ENCODE measurements around the gene ASTN1.

- TF ChIP-seq CTCF (conservative IDR thresholded peaks at IDR 0.05; ENCODE audit: low read length): no peak
- TF ChIP-seq EZH2phosphoT487 (IDR thresholded peaks at IDR 0.05; ENCODE audit: borderline replicate concordance): no peak
These were observed 45.6 kb downstream of the ASTN1 start for GRCh38 chr1:177118901-177119300.

Measured in Loucy (cell line).